HCT116 (cell line): Measurements from ENCODE around the gene SPPL2C. TPM values are rescaled to one million over a fixed set of nuclear protein-coding genes. Genes with fewer than 3 reads are reported as not detected.

Experiments used
- ATAC-seq: fragments of 200-7000 bp; cut with Tn5 transposase; 2 replicates; pipeline ENCODE4 v1.9.1; 2020; ENCODE audit warnings: mild to moderate bottlenecking, moderate library complexity
- BruUV-seq: library from RNA; stranded (reverse); fragments of 400-500 nt; replicated peaks from 2 replicates; lab custom pipeline; 2021; lab: Mats Ljungman, UMichigan
- CTCF ChIA-PET: fragments of 300-600 bp; sonication (Branson Sonifier 250); formaldehyde crosslinking; loops from one replicate; lab custom pipeline; 2021; ENCODE audit warnings: antibody characterized with exemption; lab: Charles Lee
- POLR2A ChIA-PET: fragments of 300-600, 350-600 bp; sonication (Branson Sonifier 250); formaldehyde crosslinking; loops from one replicate; lab custom pipeline; 2021; ENCODE audit warnings: antibody characterized with exemption; lab: Charles Lee
- RAD21 ChIA-PET, 2 experiments: fragments of 300-600 bp; sonication (Branson Sonifier 250); formaldehyde crosslinking; loops; one replicate each; lab custom pipeline; 2023; ENCODE audit warnings: low total read pairs in 2 of 2; ENCODE audit not compliant: uncharacterized antibody in 2 of 2, unreplicated experiment in 2 of 2, low non-redundant PET in 1 of 2; lab: Charles Lee
- DNase-seq: peaks from one replicate; pipeline ENCODE4 v3.0.0-alpha.2; 2010; ENCODE audit warnings: low read depth, low spot score
- H2AFZ ChIP-seq: fragments of 200-600 bp; shearing (Covaris generic), sonication (generic); 2 replicates; pipeline ENCODE4 v1.6.1; 2017; ENCODE audit warnings: low read depth, mixed run types, mixed read lengths, antibody characterized with exemption, low read length; ENCODE audit not compliant: poor library complexity, severe bottlenecking
- H3K27ac ChIP-seq: 2 replicates; pipeline ENCODE4 v1.5.1; 2012; ENCODE audit warnings: low read depth, low read length
- H3K27me3 ChIP-seq: fragments of 200-600 bp; sonication (generic); 2 replicates; pipeline ENCODE4 v1.6.1; 2016; ENCODE audit warnings: mixed run types, low read length, mixed read lengths; ENCODE audit not compliant: insufficient read depth
- H3K36me3 ChIP-seq, 2 experiments: fragments of 200-500 bp in 1 of 2; fragments of 200-600 bp in 1 of 2; sonication (Bioruptor generic) in 1 of 2; sonication (generic) in 1 of 2; 2 replicates each; pipeline versions ENCODE4 v1.5.1 to v1.6.1; 2014 to 2016; ENCODE audit warnings: low read length in 2 of 2, inconsistent platforms in 1 of 2, mixed read lengths in 1 of 2, mixed run types in 1 of 2; ENCODE audit not compliant: insufficient read depth in 2 of 2, control insufficient read depth in 1 of 2
- H3K4me1 ChIP-seq, 2 experiments: fragments of 200-600 bp in 1 of 2; sonication (generic) in 1 of 2; 2 replicates each; pipeline versions ENCODE4 v1.5.1 to v1.6.1; 2012 to 2017; ENCODE audit warnings: low read length in 2 of 2, inconsistent platforms in 1 of 2, mild to moderate bottlenecking in 1 of 2, mixed read lengths in 1 of 2, mixed run types in 1 of 2, moderate library complexity in 1 of 2; ENCODE audit not compliant: insufficient read depth in 2 of 2, control insufficient read depth in 1 of 2
- H3K4me2 ChIP-seq: fragments of 200-600 bp; sonication (generic); 2 replicates; pipeline ENCODE4 v1.6.1; 2017; ENCODE audit warnings: mixed run types, low read length, mixed read lengths
- H3K4me3 ChIP-seq, 2 experiments: fragments of 200-600 bp in 1 of 2; sonication (generic) in 1 of 2; replicated peaks in 1 of 2; 2 replicates each; pipeline ENCODE4 v1.5.1; 2011 to 2016; ENCODE audit warnings: low read length in 2 of 2, control low read depth in 1 of 2, low read depth in 1 of 2, mild to moderate bottlenecking in 1 of 2, mixed read lengths in 1 of 2, mixed run types in 1 of 2
- H3K79me2 ChIP-seq: fragments of 200-600 bp; sonication (generic); 2 replicates; pipeline ENCODE4 v1.6.1; 2017; ENCODE audit warnings: mild to moderate bottlenecking, mixed run types, low read length, moderate library complexity, mixed read lengths; ENCODE audit not compliant: insufficient read depth
- H3K9ac ChIP-seq: fragments of 200-600 bp; sonication (generic); 2 replicates; pipeline ENCODE4 v1.6.1; 2016; ENCODE audit warnings: low read length, mixed read lengths
- H3K9me2 ChIP-seq: fragments of 200-600 bp; sonication (generic), shearing (Covaris generic); 2 replicates; pipeline ENCODE4 v1.6.1; 2017; ENCODE audit warnings: mixed run types, mild to moderate bottlenecking, moderate library complexity; ENCODE audit not compliant: insufficient read depth
- H3K9me3 ChIP-seq, 2 experiments: fragments of 200-500 bp in 1 of 2; fragments of 200-600 bp in 1 of 2; sonication (Bioruptor generic) in 1 of 2; sonication (generic) in 1 of 2; 2 replicates each; pipeline ENCODE4 v1.6.1; 2014 to 2017; ENCODE audit warnings: low read length in 2 of 2, mixed read lengths in 2 of 2, inconsistent platforms in 1 of 2, low read depth in 1 of 2, mild to moderate bottlenecking in 1 of 2, mixed run types in 1 of 2, moderate library complexity in 1 of 2; ENCODE audit not compliant: control insufficient read depth in 1 of 2, insufficient read depth in 1 of 2
- H4K20me1 ChIP-seq: fragments of 200-600 bp; sonication (generic), shearing (Covaris generic); 2 replicates; pipeline ENCODE4 v1.6.1; 2017; ENCODE audit warnings: mixed run types, mild to moderate bottlenecking, moderate library complexity; ENCODE audit not compliant: insufficient read depth
- CTCF ChIP-seq, 3 experiments: fragments of 200-600 bp in 1 of 3; sonication (generic) in 1 of 3; IDR thresholded peaks in 2 of 3; conservative IDR thresholded peaks in 1 of 3; 2 replicates each; pipeline ENCODE4 v1.5.1; 2012 to 2017; ENCODE audit warnings: low read depth in 2 of 3, low read length in 2 of 3, antibody characterized with exemption in 1 of 3, borderline replicate concordance in 1 of 3, control low read depth in 1 of 3, mild to moderate bottlenecking in 1 of 3, mixed read lengths in 1 of 3, mixed run types in 1 of 3, moderate library complexity in 1 of 3; ENCODE audit not compliant: insufficient read depth in 1 of 3
- EGR1 ChIP-seq: IDR thresholded peaks from 2 replicates; pipeline ENCODE4 v1.6.1; 2012; ENCODE audit warnings: low read depth
- EZH2phosphoT487 ChIP-seq: fragments of 200-600 bp; IDR thresholded peaks from 2 replicates; pipeline ENCODE4 v1.6.1; 2018; ENCODE audit warnings: antibody characterized with exemption, borderline replicate concordance
- JUND ChIP-seq: IDR thresholded peaks from 2 replicates; pipeline ENCODE4 v1.6.1; 2012
- MAX ChIP-seq: IDR thresholded peaks from 2 replicates; pipeline ENCODE4 v1.6.1; 2012
- POLR2A ChIP-seq: IDR thresholded peaks from 2 replicates; pipeline ENCODE4 v1.7.0; 2011; ENCODE audit warnings: borderline replicate concordance; ENCODE audit not compliant: insufficient read depth, insufficient read length; ENCODE audit errors: extremely low read depth
- POLR2AphosphoS5 ChIP-seq: IDR thresholded peaks from 2 replicates; pipeline ENCODE4 v1.6.1; 2011; ENCODE audit warnings: mild to moderate bottlenecking, low read depth, low read length, moderate library complexity
- RAD21 ChIP-seq: IDR thresholded peaks from 2 replicates; pipeline ENCODE4 v1.6.1; 2012; ENCODE audit warnings: low read depth, mild to moderate bottlenecking
- REST ChIP-seq: IDR thresholded peaks from 2 replicates; pipeline ENCODE4 v1.6.1; 2012; ENCODE audit warnings: low read depth
- SIN3A ChIP-seq: IDR thresholded peaks from 2 replicates; pipeline ENCODE4 v1.6.1; 2012; ENCODE audit warnings: low read depth
- ZFX ChIP-seq: fragments of 450-650 bp; IDR thresholded peaks from 2 replicates; pipeline ENCODE4 v1.6.1; 2017
- ZNF274 ChIP-seq: fragments of 200-500 bp; sonication (Bioruptor generic); IDR thresholded peaks from 2 replicates; pipeline ENCODE4 v1.6.1; 2014; ENCODE audit warnings: mild to moderate bottlenecking, low read depth, low read length, inconsistent platforms
- intact Hi-C: fragments of 100-400 bp; cut with micrococcal nuclease; formaldehyde crosslinking; loops from 2 replicates; pipeline ENCODE4 v1.10.0; 2022
- total RNA-seq: library from RNA; stranded (reverse); gene quantifications from one replicate; pipeline ENCODE4 v1.2.1, GENCODE V29; 2021; ENCODE audit not compliant: unreplicated experiment

Gene SPPL2C
- total RNA-seq, 1 experiment from 2014 or later: not detected

- H4K20me1 ChIP-seq: no peaks in the 10 kb centered on the region
- no peak overlapping the region for H2AFZ ChIP-seq
- peaks cover 0 to 7% of the 10 kb centered on the region in 2 experiments; a peak in 2 of 4 replicates for H3K4me1 ChIP-seq
- TF ChIP-seq REST: no peak
- TF ChIP-seq RAD21: no peak
- no peak for TF ChIP-seq CTCF (IDR thresholded peaks at IDR 0.05 in 2 of 3, conservative IDR thresholded peaks at IDR 0.05 in 1 of 3; ENCODE audit: borderline replicate concordance in 1 of 3, insufficient read depth in 1 of 3, low read depth in 2 of 3, low read length in 2 of 3)
- TF ChIP-seq ZFX: no peak
- no peak for TF ChIP-seq MAX
- TF ChIP-seq ZNF274: no peak
- TF ChIP-seq EZH2phosphoT487: no peak
- no peak for TF ChIP-seq EGR1
- TF ChIP-seq JUND: no peak
- TF ChIP-seq SIN3A: no peak
- TF ChIP-seq POLR2AphosphoS5: no peak
- TF ChIP-seq POLR2A: no peak
- no peaks in the 10 kb centered on the region for H3K9me3 ChIP-seq
- no peak overlapping the region for H3K4me3 ChIP-seq
- ATAC-seq (no peak), DNase-seq (no peak)
- no peak overlapping the region for H3K9ac ChIP-seq
- ChIA-PET CTCF (interaction anchor here (1.0 to 2.2 kb wide), 4 partner anchors 25 to 187 kb away, joined by 3 to 7 read pairs (median 4); no protein-coding TSS in a partner anchor), POLR2A (no interaction called here), RAD21 (no interaction called here)
- no peaks in the 10 kb centered on the region for H3K79me2 ChIP-seq
- intact Hi-C loops: no loop called here
- BruUV-seq: no TSS peak
- H3K27ac ChIP-seq: no peak overlapping the region
- H3K9me2 ChIP-seq: no peaks in the 10 kb centered on the region
- no peaks in the 10 kb centered on the region for H3K36me3 ChIP-seq
- no peak overlapping the region for H3K4me2 ChIP-seq
- no peaks in the 10 kb centered on the region for H3K27me3 ChIP-seq
Measured at GRCh38 chr17:45826919-45827588, 17.6 kb upstream of the SPPL2C start.
